Retinal pigment epithelial cell (primary cell): ENCODE measurements around the gene ZBTB21.

Experiments
- DNase-seq: peaks from one replicate; pipeline ENCODE4 v3.0.0-alpha.2; 2010; ENCODE audit warnings: low read depth
- H3K4me3 ChIP-seq: 2 replicates; pipeline ENCODE4 v1.5.1; 2011; ENCODE audit warnings: mild to moderate bottlenecking, low read length, control low read depth, moderate library complexity
- CTCF ChIP-seq: conservative IDR thresholded peaks from 2 replicates; pipeline ENCODE4 v1.5.1; 2011; ENCODE audit warnings: low read depth, low read length, control low read depth, inconsistent platforms

Gene ZBTB21

GRCh38 chr21:41980561-41980960 lies 29.6 kb downstream of the ZBTB21 start:
- no peak for TF ChIP-seq CTCF
- DNase-seq: no peak
- no peak overlapping the region for H3K4me3 ChIP-seq

GRCh38 chr21:41979751-41980369 lies 30.3 kb downstream of the ZBTB21 start:
- no peak overlapping the region for H3K4me3 ChIP-seq
- TF ChIP-seq CTCF: no peak
- no peak for DNase-seq

DNA sequence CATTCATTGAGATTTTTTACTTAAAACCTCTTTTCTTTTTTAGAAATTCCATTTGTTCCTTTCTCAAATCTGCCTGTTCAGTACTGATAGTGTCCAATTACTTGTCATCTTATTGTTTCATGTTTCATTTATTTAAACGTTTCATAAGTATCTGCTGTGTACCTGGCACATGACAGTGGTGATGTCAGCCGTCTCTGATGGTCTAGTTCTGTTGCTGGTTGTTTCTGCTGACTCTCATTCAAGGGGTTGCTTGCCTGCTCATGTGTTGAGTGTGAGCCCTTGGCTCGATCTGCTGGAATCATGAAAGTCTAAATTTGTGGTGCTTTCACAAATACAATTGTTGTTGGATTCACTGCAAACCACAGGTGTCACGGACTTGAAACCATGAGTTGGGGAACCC lies 30.8 kb downstream of the ZBTB21 start:
- no peak for DNase-seq
- TF ChIP-seq CTCF: no peak

GRCh38 chr21:41977034-41977950 lies 32.9 kb downstream of the ZBTB21 start:
- TF ChIP-seq CTCF: no peak
- H3K4me3 ChIP-seq: no peak overlapping the region
- no peak for DNase-seq

More for the DNA sequence above, 30.8 kb downstream of the ZBTB21 start:
- H3K4me3 ChIP-seq: no peak overlapping the region

GRCh38 chr21:41976611-41977010 lies 33.5 kb downstream of the ZBTB21 start:
- DNase-seq: no peak
- no peak overlapping the region for H3K4me3 ChIP-seq
- no peak for TF ChIP-seq CTCF

DNA sequence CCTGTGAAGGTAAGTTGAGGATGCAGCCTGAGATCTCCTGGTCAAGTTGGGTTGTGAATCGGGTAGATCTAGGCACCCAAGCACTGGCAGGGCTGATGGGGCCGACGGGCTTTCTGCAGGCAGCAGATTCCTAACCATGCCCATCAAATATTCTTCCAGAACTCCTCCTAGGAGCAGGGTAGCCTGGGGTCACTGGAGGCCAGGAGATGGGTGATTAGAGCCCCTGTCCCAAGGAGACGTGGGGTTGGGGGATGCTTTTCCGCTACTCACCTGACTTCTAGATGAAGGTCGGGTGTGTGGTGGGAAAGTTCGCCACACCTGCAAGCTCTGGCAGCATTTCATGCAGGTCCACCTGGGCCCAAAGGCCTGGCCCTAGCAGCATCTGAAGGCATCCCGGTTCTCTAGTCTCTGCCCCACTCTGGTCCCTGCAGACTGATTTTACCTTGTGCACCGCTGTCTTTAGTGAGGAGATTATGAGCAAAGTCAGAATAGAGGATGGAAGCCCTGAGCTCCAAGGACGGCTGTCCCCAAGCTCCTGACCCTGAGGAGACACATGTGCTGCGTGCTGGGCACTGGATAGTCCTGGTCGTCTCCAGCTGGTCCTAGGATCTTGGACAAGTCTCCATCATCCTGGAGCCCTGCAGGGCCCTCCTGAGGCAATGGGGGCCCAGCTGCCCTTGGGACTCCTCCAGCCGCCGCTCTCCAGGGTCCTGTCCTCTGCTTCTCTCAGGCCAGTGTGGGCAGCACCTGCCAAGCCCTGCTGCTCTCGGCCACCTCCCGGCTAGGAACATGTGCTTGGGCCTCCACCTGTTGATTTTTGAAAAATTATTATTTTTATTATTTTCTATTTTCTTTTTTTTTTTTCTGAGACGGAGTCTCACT lies 34.5 kb downstream of the ZBTB21 start:
- no peak for DNase-seq
- no peak for TF ChIP-seq CTCF

More for the DNA sequence above, 34.5 kb downstream of the ZBTB21 start:
- H3K4me3 ChIP-seq: no peak overlapping the region
